ENCODE results near the gene CA5A.
"Not testable (repeated sequence)": the region's sequence is repeated elsewhere in the genome, so short reads cannot be mapped to it uniquely, and the experiment has no call there.

CA5A gene

GRCh38 chr16:87887931-87888330 lies 48.4 kb downstream of the CA5A start:
- DNase-seq: not testable (repeated sequence)

- not testable (repeated sequence) for DNase-seq
Measured at GRCh38 chr16:87885371-87885967, 50.9 kb downstream of the CA5A start.

- no peak for DNase-seq
Measured at GRCh38 chr16:87882436-87883019, 53.8 kb downstream of the CA5A start.

GRCh38 chr16:87881324-87882200 lies 54.8 kb downstream of the CA5A start:
- DNase-seq: no peak

GRCh38 chr16:87880117-87880696 lies 56.1 kb downstream of the CA5A start:
- no peak for DNase-seq

- not testable (repeated sequence) for DNase-seq
Measured at GRCh38 chr16:87879411-87880013, 56.8 kb downstream of the CA5A start.

- no peak for DNase-seq
Measured at GRCh38 chr16:87878704-87879103, 57.6 kb downstream of the CA5A start.

- no peak for DNase-seq
Measured at GRCh38 chr16:87877942-87878507, 58.3 kb downstream of the CA5A start.

GRCh38 chr16:87874639-87875427 lies 61.5 kb downstream of the CA5A start:
- DNase-seq: peak; percentile 93

GRCh38 chr16:87870418-87871291 lies 65.7 kb downstream of the CA5A start:
- not testable (repeated sequence) for DNase-seq

GRCh38 chr16:87869879-87870417 lies 66.4 kb downstream of the CA5A start:
- not testable (repeated sequence) for DNase-seq

GRCh38 chr16:87869061-87869878 lies 67.1 kb downstream of the CA5A start, which contains the start of gene SLC7A5:
Gene SLC7A5, minus strand, starts transcription at chr16:87869507. Its CDS starts 85 bp downstream, at chr16:87869422.
- peak; percentile 96 for DNase-seq

- peak; percentile 91 for DNase-seq
Measured at GRCh38 chr16:87868254-87869029, 67.9 kb downstream of the CA5A start.

GRCh38 chr16:87865902-87866555 lies 70.3 kb downstream of the CA5A start:
- peak; percentile 86 for DNase-seq

GRCh38 chr16:87864331-87864989 lies 71.9 kb downstream of the CA5A start:
- DNase-seq: no peak

GRCh38 chr16:87863327-87863635 lies 73.0 kb downstream of the CA5A start:
- DNase-seq: not testable (repeated sequence)

GRCh38 chr16:87862597-87863326 lies 73.6 kb downstream of the CA5A start:
- not testable (repeated sequence) for DNase-seq
